Measurements from ENCODE around the gene NRSN1. TPM values are rescaled to one million over a fixed set of nuclear protein-coding genes. Genes with fewer than 3 reads are reported as not detected.

The NRSN1 gene
- total and polyA plus RNA-seq, 4 donors: 0.17 TPM; not detected in 3

- TF ChIP-seq, protein P1, sequence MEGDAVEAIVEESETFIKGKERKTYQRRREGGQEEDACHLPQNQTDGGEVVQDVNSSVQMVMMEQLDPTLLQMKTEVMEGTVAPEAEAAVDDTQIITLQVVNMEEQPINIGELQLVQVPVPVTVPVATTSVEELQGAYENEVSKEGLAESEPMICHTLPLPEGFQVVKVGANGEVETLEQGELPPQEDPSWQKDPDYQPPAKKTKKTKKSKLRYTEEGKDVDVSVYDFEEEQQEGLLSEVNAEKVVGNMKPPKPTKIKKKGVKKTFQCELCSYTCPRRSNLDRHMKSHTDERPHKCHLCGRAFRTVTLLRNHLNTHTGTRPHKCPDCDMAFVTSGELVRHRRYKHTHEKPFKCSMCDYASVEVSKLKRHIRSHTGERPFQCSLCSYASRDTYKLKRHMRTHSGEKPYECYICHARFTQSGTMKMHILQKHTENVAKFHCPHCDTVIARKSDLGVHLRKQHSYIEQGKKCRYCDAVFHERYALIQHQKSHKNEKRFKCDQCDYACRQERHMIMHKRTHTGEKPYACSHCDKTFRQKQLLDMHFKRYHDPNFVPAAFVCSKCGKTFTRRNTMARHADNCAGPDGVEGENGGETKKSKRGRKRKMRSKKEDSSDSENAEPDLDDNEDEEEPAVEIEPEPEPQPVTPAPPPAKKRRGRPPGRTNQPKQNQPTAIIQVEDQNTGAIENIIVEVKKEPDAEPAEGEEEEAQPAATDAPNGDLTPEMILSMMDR (IDR thresholded peaks at IDR 0.05; ENCODE audit: control extremely low read depth, extremely low read depth): no peak
- Histone ChIP-seq H3K4me1 (ENCODE audit: control insufficient read depth in 5 of 5, insufficient read depth in 5 of 5, low read length in 5 of 5) (peaks cover 0 to 2% (median 0%) of the 10 kb centered on the region in 5 donors), H3K36me3 (ENCODE audit: control insufficient read depth in 4 of 4, insufficient read depth in 4 of 4, low read length in 4 of 4) (no peaks in the 10 kb centered on the region), H3K4me3 (no peak overlapping the region), H3K9ac (ENCODE audit: insufficient read depth in 1 of 2, low read length in 2 of 2) (no peak overlapping the region), H3K27ac (ENCODE audit: low read depth in 1 of 2, low read length in 1 of 2) (no peak overlapping the region), H3K27me3 (ENCODE audit: control insufficient read depth in 3 of 3, insufficient read depth in 3 of 3, low read length in 2 of 3) (no peaks in the 10 kb centered on the region), H3K9me3 (ENCODE audit: control insufficient read depth in 4 of 4, insufficient read depth in 3 of 4, low read length in 3 of 4) (no peaks in the 10 kb centered on the region)
- no peak for DNase-seq
- no peak for ATAC-seq (ENCODE audit: insufficient read depth, low FRiP score)
- WGBS, 2 donors: 69 to 81% methylated on average over 8 of the region's 8 CpGs
These were observed 21.6 kb downstream of the NRSN1 start for GRCh38 chr6:24147511-24148153.

DNA sequence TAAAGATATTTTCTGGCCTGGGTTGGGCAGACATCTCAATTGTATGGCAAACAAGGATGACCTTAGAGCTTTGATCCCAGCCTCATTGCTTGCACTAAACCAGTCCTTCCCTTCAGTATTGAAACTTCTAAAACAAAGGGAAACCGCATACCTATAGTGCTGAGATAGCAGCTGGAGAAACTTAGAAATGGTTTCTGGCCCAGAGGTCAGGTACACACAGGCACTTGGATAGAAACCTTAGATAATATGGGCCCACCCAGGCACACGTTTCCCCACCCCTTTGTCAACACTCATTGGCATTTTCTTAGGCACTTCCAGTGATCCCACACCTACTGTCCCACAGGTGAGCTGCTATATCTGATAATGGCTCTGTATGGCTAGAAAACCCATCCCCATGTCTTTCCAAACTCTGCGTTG, 22.1 kb downstream of the NRSN1 start:
- no peaks in the 10 kb centered on the region for H3K36me3 ChIP-seq (ENCODE audit: control insufficient read depth in 4 of 4, insufficient read depth in 4 of 4, low read length in 4 of 4)
- TF ChIP-seq, protein P1 (IDR thresholded peaks at IDR 0.05; ENCODE audit: control extremely low read depth, extremely low read depth): no peak
- 80 to 90% methylated on average over 3 of the region's 3 CpGs for WGBS, 2 donors
- no peaks in the 10 kb centered on the region for H3K9me3 ChIP-seq (ENCODE audit: control insufficient read depth in 4 of 4, insufficient read depth in 3 of 4, low read length in 3 of 4)
- H3K9ac ChIP-seq (ENCODE audit: insufficient read depth in 1 of 2, low read length in 2 of 2): no peak overlapping the region
- H3K27me3 ChIP-seq (ENCODE audit: control insufficient read depth in 3 of 3, insufficient read depth in 3 of 3, low read length in 2 of 3): no peaks in the 10 kb centered on the region
- no peak for ATAC-seq (ENCODE audit: insufficient read depth, low FRiP score)
- no peak for DNase-seq
- H3K27ac ChIP-seq (ENCODE audit: low read depth in 1 of 2, low read length in 1 of 2): no peak overlapping the region
- no peak overlapping the region for H3K4me3 ChIP-seq
- peaks cover 0 to 2% (median 0%) of the 10 kb centered on the region in 5 donors for H3K4me1 ChIP-seq (ENCODE audit: control insufficient read depth in 5 of 5, insufficient read depth in 5 of 5, low read length in 5 of 5)

GRCh38 chr6:24148684-24149083, 22.7 kb downstream of the NRSN1 start:
- DNase-seq: no peak
- TF ChIP-seq, protein P1 (IDR thresholded peaks at IDR 0.05; ENCODE audit: control extremely low read depth, extremely low read depth): no peak
- peaks cover 0 to 2% (median 0%) of the 10 kb centered on the region in 5 donors for H3K4me1 ChIP-seq (ENCODE audit: control insufficient read depth in 5 of 5, insufficient read depth in 5 of 5, low read length in 5 of 5)
- H3K27ac ChIP-seq (ENCODE audit: low read depth in 1 of 2, low read length in 1 of 2): no peak overlapping the region
- no peaks in the 10 kb centered on the region for H3K9me3 ChIP-seq (ENCODE audit: control insufficient read depth in 4 of 4, insufficient read depth in 3 of 4, low read length in 3 of 4)
- ATAC-seq (ENCODE audit: insufficient read depth, low FRiP score): no peak
- no peaks in the 10 kb centered on the region for H3K27me3 ChIP-seq (ENCODE audit: control insufficient read depth in 3 of 3, insufficient read depth in 3 of 3, low read length in 2 of 3)
- H3K4me3 ChIP-seq: no peak overlapping the region
- H3K9ac ChIP-seq (ENCODE audit: insufficient read depth in 1 of 2, low read length in 2 of 2): no peak overlapping the region
- no peaks in the 10 kb centered on the region for H3K36me3 ChIP-seq (ENCODE audit: control insufficient read depth in 4 of 4, insufficient read depth in 4 of 4, low read length in 4 of 4)

DNA sequence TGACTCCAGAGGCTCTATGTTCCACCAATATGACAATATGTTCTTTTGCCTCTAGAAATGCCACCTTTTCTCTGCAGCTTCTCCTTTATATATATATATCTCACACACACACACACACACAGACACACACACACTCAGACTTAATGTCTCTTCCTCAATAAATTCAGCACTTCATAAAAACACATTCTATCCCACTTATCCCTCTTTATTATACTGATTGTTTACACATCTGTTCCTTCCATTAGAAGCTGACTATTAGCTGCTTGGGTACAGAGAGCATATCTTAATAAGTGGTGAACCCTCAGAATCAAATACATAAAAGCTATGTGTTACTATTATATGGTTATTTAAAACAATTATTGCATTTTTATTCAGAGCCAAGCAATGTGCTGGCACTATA, 23.3 kb downstream of the NRSN1 start:
- H3K27me3 ChIP-seq (ENCODE audit: control insufficient read depth in 3 of 3, insufficient read depth in 3 of 3, low read length in 2 of 3): no peaks in the 10 kb centered on the region
- DNase-seq (peak in 2 of 3 donors; percentile 64 to 68), ATAC-seq (ENCODE audit: insufficient read depth, low FRiP score) (no peak)
- H3K27ac ChIP-seq (ENCODE audit: low read depth in 1 of 2, low read length in 1 of 2): no peak overlapping the region
- peaks cover 0 to 2% (median 0%) of the 10 kb centered on the region in 5 donors for H3K4me1 ChIP-seq (ENCODE audit: control insufficient read depth in 5 of 5, insufficient read depth in 5 of 5, low read length in 5 of 5)
- no peak overlapping the region for H3K4me3 ChIP-seq
- H3K36me3 ChIP-seq (ENCODE audit: control insufficient read depth in 4 of 4, insufficient read depth in 4 of 4, low read length in 4 of 4): no peaks in the 10 kb centered on the region
- TF ChIP-seq, protein P1 (IDR thresholded peaks at IDR 0.05; ENCODE audit: control extremely low read depth, extremely low read depth): no peak
- H3K9ac ChIP-seq (ENCODE audit: insufficient read depth in 1 of 2, low read length in 2 of 2): no peak overlapping the region
- no peaks in the 10 kb centered on the region for H3K9me3 ChIP-seq (ENCODE audit: control insufficient read depth in 4 of 4, insufficient read depth in 3 of 4, low read length in 3 of 4)

Data from lung (tissue), 12 donors.